Measurements from ENCODE around the gene CEACAM1. TPM values are rescaled to one million over a fixed set of nuclear protein-coding genes. Genes with fewer than 3 reads are reported as not detected.

Gene CEACAM1
- 0.94 and 1.5 TPM in 2 replicates for total RNA-seq (2021)
- long read RNA-seq, partial matches to known transcripts = 0 of 3 reads
- long read RNA-seq, other reads (novel, unspliced or antisense) = 0 of 3 reads

DNA sequence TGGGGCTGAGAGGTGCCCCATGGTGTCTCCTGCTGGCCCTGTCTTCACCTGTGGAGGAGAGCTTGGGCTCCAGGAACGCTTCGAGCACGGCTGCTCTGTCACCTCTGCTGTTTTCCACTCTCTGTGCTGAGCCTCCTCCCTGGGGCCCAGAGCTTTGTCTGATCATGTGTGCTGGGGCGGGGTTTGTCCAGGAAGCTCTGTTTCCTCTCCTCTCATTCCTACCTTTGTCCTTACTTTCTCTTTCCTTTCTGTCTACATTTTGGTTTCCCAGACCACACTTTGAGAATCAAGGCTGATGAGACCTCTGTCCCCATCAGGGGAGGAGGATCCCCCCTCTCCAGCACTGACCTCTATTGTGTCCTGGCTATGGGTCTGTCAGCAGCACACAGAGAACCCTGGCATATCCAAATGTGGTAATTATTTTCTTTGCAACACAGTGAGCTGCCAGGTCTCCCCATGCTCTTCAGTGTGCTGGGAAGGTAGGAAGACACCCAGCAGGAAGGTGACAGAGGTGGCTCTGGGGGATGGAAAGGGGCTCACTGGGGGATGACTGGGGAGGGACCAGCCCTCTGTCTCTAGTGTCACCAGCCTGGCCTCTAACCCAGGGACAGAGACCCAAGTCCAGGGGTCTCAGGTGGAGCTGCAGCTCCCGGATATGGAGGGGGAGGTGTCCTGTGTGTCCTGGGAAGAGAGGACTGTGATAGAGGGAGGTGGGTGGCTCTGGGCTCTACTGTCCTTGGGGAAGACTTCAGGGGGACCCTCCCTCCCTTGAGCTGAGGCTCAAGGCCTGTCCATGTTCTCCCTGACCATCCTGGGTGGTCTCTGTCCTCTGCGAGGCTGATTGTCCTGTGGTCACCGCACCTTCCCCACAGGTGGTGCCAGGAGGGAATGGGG lies at the start of gene CEACAM1:
Gene CEACAM1 (minus strand): TSS at position 128 of the 894 bp plus-strand sequence. CDS start 107 bp downstream, at position 21.
- Histone ChIP-seq H2BK15ac (ENCODE audit: low read depth, low read length) (no peak within 1 kb of the TSS), H3K14ac (ENCODE audit: insufficient read depth, low read length) (no peak within 1 kb of the TSS), H3K27me3 (ENCODE audit: insufficient read depth, low read length) (no peaks in the 10 kb centered on the region), H4K8ac (replicated peaks; ENCODE audit: insufficient read length, low read depth, low read length) (no peak within 1 kb of the TSS), H4K20me1 (ENCODE audit: control insufficient read depth, insufficient read depth, insufficient read length) (no peaks in the 10 kb centered on the region), H4K5ac (ENCODE audit: insufficient read length, low read depth, low read length) (no peak within 1 kb of the TSS), H3K79me2 (ENCODE audit: insufficient read depth, low read length) (no peaks in the 10 kb centered on the region), H3K9me3 (ENCODE audit: control insufficient read depth, low read depth, low read length) (no peaks in the 10 kb centered on the region), H3K79me1 (ENCODE audit: insufficient read depth, low read depth, low read length, poor library complexity, severe bottlenecking) (no peaks in the 10 kb centered on the region), H3T11ph (ENCODE audit: low read length) (no peak within 1 kb of the TSS), H3K23ac (ENCODE audit: insufficient read length, low read depth, low read length) (no peak within 1 kb of the TSS), H3K9ac (ENCODE audit: extremely low read depth, insufficient read length, low read length) (no peak within 1 kb of the TSS), H3K56ac (ENCODE audit: insufficient read length, low read depth, low read length) (no peak within 1 kb of the TSS), H2AFZ (ENCODE audit: low read length) (no peak within 1 kb of the TSS), H2BK120ac (ENCODE audit: low read depth, low read length, poor library complexity, severe bottlenecking) (no peak within 1 kb of the TSS), H3K4ac (ENCODE audit: low read depth, low read length) (no peak within 1 kb of the TSS), H3K18ac (ENCODE audit: insufficient read length, low read depth, low read length) (no peak within 1 kb of the TSS), H4K91ac (ENCODE audit: insufficient read length, low read depth, low read length) (no peak within 1 kb of the TSS), H2BK5ac (ENCODE audit: insufficient read length, low read length) (no peak within 1 kb of the TSS), H3K27ac (ENCODE audit: insufficient read length, low read depth, low read length) (no peak within 1 kb of the TSS), H2BK12ac (ENCODE audit: insufficient read length, low read depth, low read length) (no peak within 1 kb of the TSS), H3K4me2 (ENCODE audit: insufficient read depth, insufficient read length, low read length) (no peak within 1 kb of the TSS), H3K23me2 (ENCODE audit: insufficient read length, low read depth, low read length, poor library complexity, severe bottlenecking) (no peaks in the 10 kb centered on the region), H2AK5ac (ENCODE audit: insufficient read length, low read length) (no peak within 1 kb of the TSS), H3K4me1 (ENCODE audit: insufficient read depth, low read length) (peaks cover 3% of the 10 kb centered on the region; the same call in 1 of the 2 replicates), H2BK20ac (ENCODE audit: low read depth, low read length, poor library complexity, severe bottlenecking) (no peak within 1 kb of the TSS)
- TF ChIP-seq, protein P1, sequence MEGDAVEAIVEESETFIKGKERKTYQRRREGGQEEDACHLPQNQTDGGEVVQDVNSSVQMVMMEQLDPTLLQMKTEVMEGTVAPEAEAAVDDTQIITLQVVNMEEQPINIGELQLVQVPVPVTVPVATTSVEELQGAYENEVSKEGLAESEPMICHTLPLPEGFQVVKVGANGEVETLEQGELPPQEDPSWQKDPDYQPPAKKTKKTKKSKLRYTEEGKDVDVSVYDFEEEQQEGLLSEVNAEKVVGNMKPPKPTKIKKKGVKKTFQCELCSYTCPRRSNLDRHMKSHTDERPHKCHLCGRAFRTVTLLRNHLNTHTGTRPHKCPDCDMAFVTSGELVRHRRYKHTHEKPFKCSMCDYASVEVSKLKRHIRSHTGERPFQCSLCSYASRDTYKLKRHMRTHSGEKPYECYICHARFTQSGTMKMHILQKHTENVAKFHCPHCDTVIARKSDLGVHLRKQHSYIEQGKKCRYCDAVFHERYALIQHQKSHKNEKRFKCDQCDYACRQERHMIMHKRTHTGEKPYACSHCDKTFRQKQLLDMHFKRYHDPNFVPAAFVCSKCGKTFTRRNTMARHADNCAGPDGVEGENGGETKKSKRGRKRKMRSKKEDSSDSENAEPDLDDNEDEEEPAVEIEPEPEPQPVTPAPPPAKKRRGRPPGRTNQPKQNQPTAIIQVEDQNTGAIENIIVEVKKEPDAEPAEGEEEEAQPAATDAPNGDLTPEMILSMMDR (conservative IDR thresholded peaks at IDR 0.05) = no peak
- Mint-ChIP-seq H3K27me3 (ENCODE audit: low read depth) (peaks cover 6% of the 10 kb centered on the region), H3K27ac (peak within 1 kb of the TSS in 2 of 3 experiments; percentile 14 to 17; a peak in 5 of 7 replicates), H3K4me3 (no peak within 1 kb of the TSS; a peak in 2 of 5 replicates), H3K36me3 (ENCODE audit: insufficient read depth in 1 of 3, low read depth in 3 of 3) (no peaks in the 10 kb centered on the region; a peak in 1 of 7 replicates), H3K9me3 (no peaks in the 10 kb centered on the region), H3K4me1 (peaks cover 24 to 27% of the 10 kb centered on the region in 2 experiments)
- no peak for DNase-seq
- WGBS (ENCODE audit: extremely low coverage, insufficient read length, low lambda C conversion rate) = no CpG with 5 or more reads among the region's 7 CpGs
